Measurements from ENCODE around the gene CEP162.

DNA sequence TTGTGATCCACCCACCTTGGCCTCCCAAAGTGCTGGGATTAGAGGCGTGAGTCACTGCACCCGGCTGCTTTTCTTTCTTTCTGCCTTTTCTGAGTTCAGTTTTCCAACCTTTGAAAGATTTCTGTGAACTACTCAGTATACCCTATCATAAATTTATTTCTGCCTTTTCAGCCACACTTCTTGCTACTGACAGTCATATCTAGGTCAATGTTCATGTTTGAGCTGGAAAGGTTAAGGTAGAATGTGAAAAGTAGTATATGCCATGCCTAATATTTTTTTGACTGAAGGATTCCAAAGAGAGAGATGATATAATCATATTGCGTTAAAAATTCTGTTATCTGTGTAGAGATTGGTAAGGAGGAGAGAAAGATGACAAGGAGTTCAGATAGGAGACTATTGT, 25.9 kb upstream of the CEP162 start:
- TF ChIP-seq, protein P1, sequence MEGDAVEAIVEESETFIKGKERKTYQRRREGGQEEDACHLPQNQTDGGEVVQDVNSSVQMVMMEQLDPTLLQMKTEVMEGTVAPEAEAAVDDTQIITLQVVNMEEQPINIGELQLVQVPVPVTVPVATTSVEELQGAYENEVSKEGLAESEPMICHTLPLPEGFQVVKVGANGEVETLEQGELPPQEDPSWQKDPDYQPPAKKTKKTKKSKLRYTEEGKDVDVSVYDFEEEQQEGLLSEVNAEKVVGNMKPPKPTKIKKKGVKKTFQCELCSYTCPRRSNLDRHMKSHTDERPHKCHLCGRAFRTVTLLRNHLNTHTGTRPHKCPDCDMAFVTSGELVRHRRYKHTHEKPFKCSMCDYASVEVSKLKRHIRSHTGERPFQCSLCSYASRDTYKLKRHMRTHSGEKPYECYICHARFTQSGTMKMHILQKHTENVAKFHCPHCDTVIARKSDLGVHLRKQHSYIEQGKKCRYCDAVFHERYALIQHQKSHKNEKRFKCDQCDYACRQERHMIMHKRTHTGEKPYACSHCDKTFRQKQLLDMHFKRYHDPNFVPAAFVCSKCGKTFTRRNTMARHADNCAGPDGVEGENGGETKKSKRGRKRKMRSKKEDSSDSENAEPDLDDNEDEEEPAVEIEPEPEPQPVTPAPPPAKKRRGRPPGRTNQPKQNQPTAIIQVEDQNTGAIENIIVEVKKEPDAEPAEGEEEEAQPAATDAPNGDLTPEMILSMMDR (conservative IDR thresholded peaks at IDR 0.05; ENCODE audit: low read depth, low read length), result no peak
- TF ChIP-seq EZH2 (IDR thresholded peaks at IDR 0.05; ENCODE audit: low read length, unreplicated experiment), result no peak
- TF ChIP-seq EZH2phosphoT487 (IDR thresholded peaks at IDR 0.05; ENCODE audit: borderline replicate concordance, low read length), result no peak

All from PC-3 (cell line).